GM12865 (cell line): ENCODE results near the gene TPSG1.
"Not testable (repeated sequence)": the region's sequence is repeated elsewhere in the genome, so short reads cannot be mapped to it uniquely, and the experiment has no call there.

Experiments
- DNase-seq: peaks from one replicate; pipeline ENCODE4 v3.0.0; 2010; ENCODE audit warnings: low read depth
- H3K4me3 ChIP-seq: 2 replicates; pipeline ENCODE4 v1.5.1; 2011; ENCODE audit warnings: mild to moderate bottlenecking, low read depth, low read length, control low read depth
- CTCF ChIP-seq: IDR thresholded peaks from 2 replicates; pipeline ENCODE4 v1.5.1; 2011; ENCODE audit warnings: low read length, control low read depth, low read depth, inconsistent platforms; ENCODE audit not compliant: insufficient read depth; ENCODE audit errors: missing control alignments

Gene TPSG1

GRCh38 chr16:1253701-1254364, 28.8 kb upstream of the TPSG1 start:
- DNase-seq, H3K4me3 ChIP-seq: not testable (repeated sequence)

DNA sequence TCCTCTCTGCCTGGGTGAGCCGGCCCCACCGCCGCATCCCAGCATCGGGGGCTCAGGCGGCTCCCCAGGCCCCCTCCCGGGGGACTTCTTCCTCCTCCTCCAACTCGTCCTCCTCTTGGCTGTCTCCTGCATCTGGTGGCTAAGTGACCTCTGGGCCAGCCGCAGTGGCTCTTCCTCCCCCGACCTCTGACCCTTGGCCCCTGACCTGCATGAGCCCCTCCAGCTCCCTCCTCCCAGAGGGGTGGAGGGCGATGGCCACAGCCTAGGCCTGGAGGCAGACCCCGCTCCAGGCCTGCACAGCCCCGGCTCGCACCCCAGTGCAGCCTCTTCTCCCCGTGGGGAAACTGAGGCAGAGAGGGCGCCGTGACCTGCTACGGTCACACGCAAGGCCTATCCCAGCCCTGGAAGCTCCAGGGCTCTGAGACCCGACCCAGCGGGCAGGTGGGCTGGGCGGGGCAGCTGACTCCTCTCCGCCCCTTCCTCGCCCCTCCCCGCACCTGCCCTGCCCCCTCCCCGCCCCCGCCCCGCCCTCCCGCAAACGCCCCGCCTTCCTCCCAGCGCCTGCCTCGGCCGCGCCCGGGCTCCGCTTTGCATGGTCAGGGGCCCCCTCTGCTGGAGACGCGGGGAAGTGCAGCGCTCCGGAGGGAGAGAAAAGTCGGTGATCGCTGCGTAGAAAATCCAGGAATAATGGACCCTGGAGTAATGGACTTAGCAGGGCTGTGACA, 24.1 kb upstream of the TPSG1 start:
- not testable (repeated sequence) for H3K4me3 ChIP-seq, DNase-seq

- not testable (repeated sequence) for H3K4me3 ChIP-seq, DNase-seq
Measured at GRCh38 chr16:1247903-1248537, 23.0 kb upstream of the TPSG1 start.

GRCh38 chr16:1245452-1246020, 20.5 kb upstream of the TPSG1 start:
- no peak overlapping the region for H3K4me3 ChIP-seq
- no peak for TF ChIP-seq CTCF
- no peak for DNase-seq

DNA sequence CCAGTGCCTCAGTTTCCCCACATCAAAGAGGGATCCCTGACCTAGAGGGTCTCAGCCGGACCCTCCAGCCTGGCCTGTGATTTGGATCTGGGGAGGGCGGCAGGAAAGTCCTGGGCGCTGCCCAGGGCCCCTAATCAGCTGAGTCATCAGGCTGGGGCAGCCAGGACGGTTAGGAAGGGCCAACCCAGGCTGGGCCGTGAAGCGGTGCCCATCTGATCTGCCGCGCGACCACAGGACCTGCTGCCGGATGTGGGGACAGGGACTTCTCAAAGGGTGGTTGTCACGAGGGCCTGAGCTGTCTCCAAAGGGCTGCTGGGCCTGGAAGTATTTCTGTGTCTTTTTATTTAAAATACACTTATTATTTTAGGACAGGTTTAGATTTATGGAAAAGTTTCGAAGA, 19.8 kb upstream of the TPSG1 start:
- DNase-seq: no peak
- TF ChIP-seq CTCF: no peak
- no peak overlapping the region for H3K4me3 ChIP-seq

DNA sequence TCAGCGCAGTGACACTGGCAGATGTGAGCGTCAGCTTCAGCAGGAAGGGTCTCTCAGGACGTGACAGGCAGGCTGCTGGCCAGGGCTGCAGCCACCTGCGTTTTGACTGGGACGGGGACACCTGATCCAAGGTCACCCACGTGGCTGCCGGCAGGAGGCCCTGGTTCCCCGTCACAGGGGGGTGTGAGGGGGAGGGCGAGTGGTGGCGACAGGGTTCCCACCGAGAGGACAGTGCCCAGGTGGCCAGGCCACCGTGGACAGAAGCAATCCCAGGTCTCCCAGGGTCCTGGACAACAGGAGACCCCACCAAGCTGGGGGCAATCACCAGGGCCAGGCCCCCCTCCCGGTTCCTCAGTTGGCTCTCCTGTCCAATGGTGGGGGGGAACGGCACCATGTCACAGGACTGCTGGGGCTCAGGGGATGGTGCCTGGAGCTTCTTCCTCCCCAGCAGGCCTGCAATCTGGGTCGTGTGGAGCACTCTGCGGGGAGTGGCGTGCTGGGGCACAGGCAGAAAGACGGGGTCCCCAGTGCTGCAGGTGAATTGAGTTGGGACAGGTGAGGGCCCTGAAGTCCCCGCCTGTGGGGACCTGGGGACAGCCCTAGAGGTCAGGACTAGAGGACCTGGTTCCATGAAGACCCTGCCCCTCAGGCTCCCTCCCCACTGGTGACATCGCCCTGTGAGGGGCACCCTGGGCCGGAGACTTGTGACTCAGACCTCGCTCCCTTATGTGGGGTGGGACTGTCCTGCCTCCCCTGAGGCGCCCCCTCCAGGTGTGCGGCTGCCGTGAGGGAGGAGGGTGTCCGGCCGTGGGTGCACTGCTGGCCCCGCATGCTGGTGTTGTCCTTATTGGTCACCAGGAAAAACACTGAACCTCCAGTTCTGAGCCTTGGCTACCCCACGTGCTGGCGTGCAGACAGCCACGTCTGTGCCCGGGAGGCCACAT, 19.1 kb upstream of the TPSG1 start:
- not testable (repeated sequence) for H3K4me3 ChIP-seq, DNase-seq

- DNase-seq, H3K4me3 ChIP-seq: not testable (repeated sequence)
Measured at GRCh38 chr16:1243363-1243762, 18.3 kb upstream of the TPSG1 start.

GRCh38 chr16:1241081-1241480, 16.0 kb upstream of the TPSG1 start:
- not testable (repeated sequence) for DNase-seq

GRCh38 chr16:1240436-1240835, 15.4 kb upstream of the TPSG1 start, which contains the start of gene TPSAB1:
Gene TPSAB1 (plus strand): TSS chr16:1240705. CDS start chr16:1240939, 234 bp downstream.
- DNase-seq: not testable (repeated sequence)

More at GRCh38 chr16:1241081-1241480, 16.0 kb upstream of the TPSG1 start:
- H3K4me3 ChIP-seq: not testable (repeated sequence)

GRCh38 chr16:1239575-1239974, 14.5 kb upstream of the TPSG1 start:
- not testable (repeated sequence) for DNase-seq, H3K4me3 ChIP-seq

More at GRCh38 chr16:1240436-1240835, 15.4 kb upstream of the TPSG1 start, which contains the start of gene TPSAB1:
- H3K4me3 ChIP-seq: not testable (repeated sequence)

DNA sequence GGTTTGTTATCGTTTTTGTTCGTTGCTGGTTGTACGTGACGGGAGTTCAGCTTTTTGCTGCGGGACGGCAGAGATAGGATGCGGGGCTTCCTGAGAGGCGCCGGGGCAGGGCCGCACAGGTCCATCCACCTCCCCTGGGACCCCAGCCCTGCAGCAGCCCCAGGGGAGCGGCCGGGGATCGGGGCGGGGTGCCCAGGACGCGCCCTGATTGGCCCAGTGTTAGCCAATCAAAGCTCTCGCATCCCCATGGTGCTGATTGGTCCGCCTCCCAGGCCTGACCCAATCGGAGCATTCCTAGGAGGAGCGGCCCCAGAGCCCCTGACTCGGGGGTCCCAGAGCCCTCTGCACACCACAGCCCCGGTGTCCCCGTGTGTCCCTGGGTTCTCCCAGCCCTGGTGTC, 13.8 kb upstream of the TPSG1 start:
- DNase-seq: not testable (repeated sequence)

More for the DNA sequence above, 13.8 kb upstream of the TPSG1 start:
- not testable (repeated sequence) for H3K4me3 ChIP-seq
